ENCODE results near the gene PI4K2A.

Gene PI4K2A

GRCh38 chr10:97596101-97597082 lies 44.1 kb upstream of the PI4K2A start:
- H3K27ac ChIP-seq (ENCODE audit: low read depth, low read length), result no peak overlapping the region
- H3K4me2 ChIP-seq (ENCODE audit: low read depth, low read length, poor library complexity, severe bottlenecking), result no peak overlapping the region
- no peak overlapping the region for H3K9ac ChIP-seq (ENCODE audit: low read length)

DNA sequence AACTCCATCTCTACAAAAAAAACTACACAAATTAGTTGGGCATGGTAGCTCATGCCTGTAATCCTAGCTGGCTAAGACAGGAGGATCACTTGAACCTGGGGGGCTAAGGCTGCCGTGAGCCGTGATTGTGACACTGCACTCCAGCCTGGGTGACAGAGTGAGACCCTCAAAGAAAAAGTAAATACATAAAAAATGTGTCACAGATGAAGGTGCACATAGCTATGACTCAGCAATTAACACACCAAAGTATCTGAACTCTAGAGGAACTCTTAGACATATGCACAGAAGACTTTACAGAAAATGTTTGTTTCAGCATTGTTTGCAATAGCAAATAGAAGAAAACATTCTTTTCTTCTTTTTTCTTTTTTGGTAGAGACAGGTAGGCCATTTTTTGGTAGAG lies 42.7 kb upstream of the PI4K2A start:
- no peak overlapping the region for H3K9ac ChIP-seq (ENCODE audit: low read length)
- H3K27ac ChIP-seq (ENCODE audit: low read depth, low read length), result no peak overlapping the region
- TF ChIP-seq EZH2phosphoT487 (conservative IDR thresholded peaks at IDR 0.05; ENCODE audit: low read length), result no peak
- no peak for TF ChIP-seq CTCF (IDR thresholded peaks at IDR 0.05; ENCODE audit: insufficient read depth, low read length, poor library complexity, severe bottlenecking)

More at GRCh38 chr10:97596101-97597082, 44.1 kb upstream of the PI4K2A start:
- Histone ChIP-seq H3K9me2 (replicated peaks; ENCODE audit: insufficient read depth, low read length) (no peaks in the 10 kb centered on the region), H3F3A (ENCODE audit: insufficient read depth) (no peaks in the 10 kb centered on the region), H3K36me3 (ENCODE audit: low read length) (no peaks in the 10 kb centered on the region), H3K4me3 (ENCODE audit: insufficient read depth, low read length, poor library complexity, severe bottlenecking) (no peak overlapping the region), H2AFZ (ENCODE audit: low read depth, low read length, severe bottlenecking) (no peak overlapping the region), H3K27me3 (ENCODE audit: low read length) (no peaks in the 10 kb centered on the region), H3K79me2 (ENCODE audit: insufficient read depth, low read length) (no peaks in the 10 kb centered on the region), H3K9me3 (ENCODE audit: insufficient read depth, low read length) (no peaks in the 10 kb centered on the region), H4K20me1 (ENCODE audit: low read depth, low read length) (no peaks in the 10 kb centered on the region)
- TF ChIP-seq EZH2phosphoT487 (conservative IDR thresholded peaks at IDR 0.05; ENCODE audit: low read length) (no peak), CTCF (IDR thresholded peaks at IDR 0.05; ENCODE audit: insufficient read depth, low read length, poor library complexity, severe bottlenecking) (no peak)

GRCh38 chr10:97598407-97599271 lies 41.8 kb upstream of the PI4K2A start:
- Histone ChIP-seq H3K9me2 (replicated peaks; ENCODE audit: insufficient read depth, low read length) (no peaks in the 10 kb centered on the region), H3K27me3 (ENCODE audit: low read length) (no peaks in the 10 kb centered on the region), H3K4me2 (ENCODE audit: low read depth, low read length, poor library complexity, severe bottlenecking) (no peak overlapping the region), H4K20me1 (ENCODE audit: low read depth, low read length) (no peaks in the 10 kb centered on the region), H3K9ac (ENCODE audit: low read length) (no peak overlapping the region), H3K9me3 (ENCODE audit: insufficient read depth, low read length) (no peaks in the 10 kb centered on the region), H2AFZ (ENCODE audit: low read depth, low read length, severe bottlenecking) (no peak overlapping the region), H3K36me3 (ENCODE audit: low read length) (no peaks in the 10 kb centered on the region), H3K27ac (ENCODE audit: low read depth, low read length) (no peak overlapping the region), H3K79me2 (ENCODE audit: insufficient read depth, low read length) (no peaks in the 10 kb centered on the region), H3K4me3 (ENCODE audit: insufficient read depth, low read length, poor library complexity, severe bottlenecking) (no peak overlapping the region), H3F3A (ENCODE audit: insufficient read depth) (no peaks in the 10 kb centered on the region)
- no peak for TF ChIP-seq CTCF (IDR thresholded peaks at IDR 0.05; ENCODE audit: insufficient read depth, low read length, poor library complexity, severe bottlenecking)
- TF ChIP-seq EZH2phosphoT487 (conservative IDR thresholded peaks at IDR 0.05; ENCODE audit: low read length), result no peak

More for the DNA sequence above, 42.7 kb upstream of the PI4K2A start:
- H3K4me3 ChIP-seq (ENCODE audit: insufficient read depth, low read length, poor library complexity, severe bottlenecking), result no peak overlapping the region
- H3K9me2 ChIP-seq (replicated peaks; ENCODE audit: insufficient read depth, low read length), result no peaks in the 10 kb centered on the region
- no peaks in the 10 kb centered on the region for H3K36me3 ChIP-seq (ENCODE audit: low read length)
- no peaks in the 10 kb centered on the region for H3K27me3 ChIP-seq (ENCODE audit: low read length)
- H3K4me2 ChIP-seq (ENCODE audit: low read depth, low read length, poor library complexity, severe bottlenecking), result no peak overlapping the region
- H4K20me1 ChIP-seq (ENCODE audit: low read depth, low read length), result no peaks in the 10 kb centered on the region
- no peaks in the 10 kb centered on the region for H3F3A ChIP-seq (ENCODE audit: insufficient read depth)
- H3K79me2 ChIP-seq (ENCODE audit: insufficient read depth, low read length), result no peaks in the 10 kb centered on the region
- H2AFZ ChIP-seq (ENCODE audit: low read depth, low read length, severe bottlenecking), result no peak overlapping the region
- no peaks in the 10 kb centered on the region for H3K9me3 ChIP-seq (ENCODE audit: insufficient read depth, low read length)
